GM21526 (cell line): ENCODE results near the gene EFCAB11.
"Not testable (repeated sequence)": the region's sequence is repeated elsewhere in the genome, so short reads cannot be mapped to it uniquely, and the experiment has no call there.

Source experiments
- ATAC-seq: cut with Tn5 transposase; IDR thresholded peaks from one replicate; pipeline ENCODE4 v1.9.1; 2021; ENCODE audit warnings: moderate library complexity; ENCODE audit not compliant: unreplicated experiment, low FRiP score

EFCAB11 gene

DNA sequence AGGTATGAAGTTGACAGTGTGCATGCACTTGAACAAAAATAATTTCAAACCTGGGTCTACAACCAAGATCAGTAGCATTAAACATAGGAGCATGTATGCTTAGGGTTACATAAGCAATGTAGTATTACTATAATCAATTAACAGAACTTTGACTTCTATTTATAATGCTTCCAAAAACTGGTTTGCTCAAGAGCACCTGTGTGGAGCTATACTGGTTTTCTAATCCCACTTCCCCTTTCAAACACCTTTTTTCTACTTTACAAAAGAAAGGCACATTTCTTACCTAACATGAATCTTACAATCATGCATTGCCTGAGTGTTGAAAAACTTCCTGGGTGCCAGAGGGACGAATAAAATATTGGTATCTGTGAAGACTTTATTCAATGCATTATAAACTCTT lies 72.7 kb downstream of the EFCAB11 start:
- ATAC-seq, result peak; percentile 81

DNA sequence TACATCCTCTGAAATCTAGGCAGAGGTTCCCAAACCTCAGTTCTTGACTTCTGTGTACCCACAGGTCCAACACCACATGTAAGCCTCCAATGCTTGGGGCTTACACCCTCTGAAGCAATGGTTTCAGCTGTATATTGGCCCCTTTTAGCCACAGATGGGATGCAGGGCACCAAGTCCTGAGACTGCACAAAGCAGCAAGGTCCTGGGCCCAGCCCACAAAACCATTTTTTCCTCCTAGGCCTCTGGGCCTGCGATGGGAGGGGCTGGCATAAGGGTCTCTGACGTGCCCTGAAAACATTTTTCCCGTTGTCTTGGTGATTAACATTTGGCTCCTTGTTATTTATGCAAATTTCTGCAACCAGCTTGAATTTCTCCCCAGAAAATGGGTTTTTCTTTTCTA lies 80.4 kb downstream of the EFCAB11 start:
- not testable (repeated sequence) for ATAC-seq

DNA sequence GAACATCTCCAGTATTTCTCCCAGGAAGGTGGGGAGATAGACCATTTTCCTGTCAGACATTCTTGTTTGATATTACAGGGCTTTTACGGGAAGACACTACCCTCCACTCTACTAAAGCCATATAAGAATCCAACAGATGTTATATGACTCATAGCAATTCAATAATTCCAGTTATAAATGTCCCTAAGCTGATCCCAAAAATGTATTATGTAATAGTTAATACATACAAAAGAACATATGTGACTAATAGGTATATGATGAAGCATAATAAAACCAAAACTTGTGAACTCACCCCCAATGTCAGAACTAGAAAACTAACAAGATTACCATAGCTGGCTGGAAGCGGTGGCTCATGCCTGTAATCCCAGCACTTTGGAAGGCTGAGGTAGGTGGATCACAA lies 84.2 kb downstream of the EFCAB11 start:
- ATAC-seq, result no peak

GRCh38 chr14:89869606-89870005 lies 84.9 kb downstream of the EFCAB11 start:
- ATAC-seq, result no peak

- no peak for ATAC-seq
These were observed 88.1 kb downstream of the EFCAB11 start for GRCh38 chr14:89866458-89866857.

GRCh38 chr14:89865153-89865552 lies 89.4 kb downstream of the EFCAB11 start:
- ATAC-seq, result no peak

GRCh38 chr14:89862856-89863255 lies 91.7 kb downstream of the EFCAB11 start:
- ATAC-seq, result no peak

- no peak for ATAC-seq
These were observed 92.9 kb downstream of the EFCAB11 start for GRCh38 chr14:89861630-89862029.

- ATAC-seq, result no peak
These were observed 96.4 kb downstream of the EFCAB11 start for GRCh38 chr14:89858089-89858488.

DNA sequence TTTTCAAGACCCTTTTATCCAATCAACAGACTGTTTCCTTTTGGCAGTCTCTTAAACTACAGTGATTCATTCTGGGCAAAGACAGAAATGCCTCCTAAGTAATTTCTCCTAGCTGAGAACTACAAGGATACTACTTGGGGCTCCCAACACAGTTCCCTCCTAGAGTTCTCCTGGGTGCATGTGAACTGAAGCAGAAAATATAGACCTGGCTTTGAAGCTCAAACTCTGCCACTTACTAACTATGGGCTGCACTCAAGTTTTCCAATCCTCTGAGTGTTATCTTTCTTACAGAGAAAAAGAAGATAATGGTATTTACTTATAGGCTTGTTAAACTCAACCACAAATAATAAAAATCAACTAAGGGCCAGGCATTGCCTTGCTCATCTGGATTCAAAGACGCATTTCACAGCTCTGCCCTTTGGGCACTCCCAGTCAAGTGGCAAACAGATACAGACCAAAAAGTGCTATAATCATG lies 97.6 kb downstream of the EFCAB11 start:
- ATAC-seq, result no peak

DNA sequence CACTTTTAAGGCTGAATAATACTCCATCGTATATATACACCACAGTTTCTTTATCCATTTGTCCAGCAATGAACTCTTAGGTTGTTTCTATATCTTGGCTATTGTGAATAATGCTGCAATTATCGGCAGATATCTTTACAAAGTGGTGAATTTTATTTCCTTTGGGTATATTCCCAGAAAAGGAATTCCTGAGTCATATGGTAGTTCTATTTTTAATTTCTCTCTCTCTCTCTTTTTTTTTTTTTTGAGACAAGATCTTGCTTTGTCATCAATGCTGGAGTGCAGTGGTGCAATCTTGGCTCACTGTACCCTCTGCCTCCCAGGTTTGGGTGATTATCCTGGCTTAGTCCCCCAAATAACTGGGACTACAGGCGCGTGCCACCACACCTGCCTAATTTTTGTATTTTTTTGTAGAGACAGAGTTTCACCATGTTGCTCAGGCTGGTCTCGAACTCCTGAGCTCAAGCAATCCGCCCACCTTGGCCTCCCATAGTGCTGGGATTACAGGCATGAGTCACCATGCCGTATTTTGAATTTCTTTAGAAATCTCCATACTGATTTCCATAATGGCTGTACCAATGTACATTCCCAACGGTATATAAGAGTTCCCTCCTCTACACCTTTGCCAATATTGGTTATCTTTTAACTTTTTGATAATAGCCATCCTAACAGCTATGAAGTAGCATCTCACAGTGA lies 98.4 kb downstream of the EFCAB11 start:
- no peak for ATAC-seq

DNA sequence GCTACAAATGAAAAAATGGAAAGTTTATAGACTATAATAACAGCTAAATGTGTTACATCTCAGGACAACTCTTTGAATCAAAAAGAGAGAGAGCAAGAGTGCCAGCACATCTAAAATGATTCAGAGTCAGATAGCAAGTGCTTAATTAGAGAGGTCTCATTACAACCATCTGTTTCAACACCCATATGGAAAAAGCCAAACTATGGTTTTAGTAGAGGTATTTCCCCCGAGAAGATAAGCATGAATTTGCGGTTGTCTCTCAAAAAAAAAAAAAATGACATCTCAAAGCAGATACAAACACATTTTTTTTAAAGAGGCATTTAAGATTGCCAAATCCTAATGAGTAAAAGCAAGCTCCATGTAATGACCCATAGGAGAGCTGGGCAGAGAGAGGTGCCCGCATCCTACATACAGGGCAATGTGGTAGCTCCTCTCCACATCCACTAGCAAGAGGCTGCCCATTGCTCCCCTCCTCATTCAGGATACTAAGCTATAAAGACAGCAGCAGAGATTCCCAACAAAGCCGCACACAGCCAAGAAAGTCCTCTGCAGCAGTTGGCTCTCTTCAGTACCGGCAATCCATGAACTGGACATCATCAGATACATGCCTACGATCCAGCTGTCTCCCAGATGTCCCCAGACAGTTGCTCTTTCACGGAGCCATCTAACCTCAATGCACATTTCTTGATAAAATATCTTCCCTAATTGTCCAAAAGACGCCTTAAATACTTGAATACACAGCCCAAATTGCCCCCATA lies 100.4 kb downstream of the EFCAB11 start:
- ATAC-seq, result no peak

DNA sequence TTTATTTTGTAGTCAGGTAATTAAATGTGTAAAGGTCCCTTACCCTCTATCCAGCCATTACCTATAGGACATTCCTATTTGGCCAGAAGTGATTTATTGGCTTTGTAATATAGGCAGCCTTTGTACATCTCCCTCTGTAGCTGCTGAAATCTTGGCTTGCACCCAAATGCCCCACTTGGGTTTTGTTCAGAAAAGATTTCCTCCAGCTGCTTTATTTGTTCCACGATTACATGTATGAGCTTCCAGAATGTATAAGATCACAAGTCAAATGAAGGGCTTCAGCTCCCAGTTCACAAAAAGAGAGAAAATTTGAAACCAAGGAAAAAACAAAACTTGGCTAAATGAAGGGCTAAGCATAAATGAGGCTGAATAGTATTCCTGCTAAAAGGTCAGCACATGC lies 103.4 kb downstream of the EFCAB11 start:
- ATAC-seq, result no peak

- ATAC-seq, result no peak
These were observed 104.6 kb downstream of the EFCAB11 start for GRCh38 chr14:89849931-89850330.

- ATAC-seq, result no peak
These were observed 106.4 kb downstream of the EFCAB11 start for GRCh38 chr14:89848165-89848564.

GRCh38 chr14:89845346-89845745 lies 109.2 kb downstream of the EFCAB11 start:
- ATAC-seq, result no peak

DNA sequence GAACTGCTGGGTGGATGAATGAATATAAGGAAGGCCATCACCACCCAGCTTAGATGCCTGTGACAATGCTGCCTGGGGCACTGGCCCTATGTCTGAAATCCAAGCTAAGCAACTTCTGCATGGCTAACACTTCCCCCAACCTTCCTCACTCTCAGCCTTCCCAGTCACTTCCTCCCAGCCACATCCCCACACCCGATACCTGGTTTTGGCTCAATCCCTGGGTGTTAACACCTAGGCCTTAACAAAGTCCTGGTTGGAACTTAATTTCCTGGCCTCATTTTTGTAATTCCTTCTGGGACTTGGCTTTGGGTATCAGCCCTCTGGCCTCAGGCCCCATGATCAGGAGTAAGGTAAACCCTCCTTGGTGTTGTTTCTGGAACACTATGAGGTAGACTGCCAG lies 110.0 kb downstream of the EFCAB11 start:
- no peak for ATAC-seq

DNA sequence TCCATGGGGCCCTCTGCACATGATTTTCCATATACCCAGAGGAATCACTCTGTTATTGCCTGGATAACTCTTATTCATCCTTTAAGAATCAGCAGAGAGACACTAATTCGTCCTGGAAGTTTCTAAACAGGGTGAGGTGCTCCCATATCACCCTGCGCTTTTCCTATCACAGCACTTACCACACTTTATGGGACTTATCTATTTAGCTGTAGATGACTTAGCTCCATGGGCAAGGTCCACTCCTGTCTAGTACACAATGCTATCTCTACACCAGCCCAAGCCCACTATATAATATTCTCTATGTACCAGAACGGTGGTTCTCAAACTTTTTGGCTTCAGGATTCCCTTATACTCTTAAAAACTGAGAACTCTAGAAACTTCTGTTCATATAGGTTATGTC lies 111.7 kb downstream of the EFCAB11 start:
- ATAC-seq, result no peak

- ATAC-seq, result no peak
These were observed 112.7 kb downstream of the EFCAB11 start for GRCh38 chr14:89841851-89842250.

DNA sequence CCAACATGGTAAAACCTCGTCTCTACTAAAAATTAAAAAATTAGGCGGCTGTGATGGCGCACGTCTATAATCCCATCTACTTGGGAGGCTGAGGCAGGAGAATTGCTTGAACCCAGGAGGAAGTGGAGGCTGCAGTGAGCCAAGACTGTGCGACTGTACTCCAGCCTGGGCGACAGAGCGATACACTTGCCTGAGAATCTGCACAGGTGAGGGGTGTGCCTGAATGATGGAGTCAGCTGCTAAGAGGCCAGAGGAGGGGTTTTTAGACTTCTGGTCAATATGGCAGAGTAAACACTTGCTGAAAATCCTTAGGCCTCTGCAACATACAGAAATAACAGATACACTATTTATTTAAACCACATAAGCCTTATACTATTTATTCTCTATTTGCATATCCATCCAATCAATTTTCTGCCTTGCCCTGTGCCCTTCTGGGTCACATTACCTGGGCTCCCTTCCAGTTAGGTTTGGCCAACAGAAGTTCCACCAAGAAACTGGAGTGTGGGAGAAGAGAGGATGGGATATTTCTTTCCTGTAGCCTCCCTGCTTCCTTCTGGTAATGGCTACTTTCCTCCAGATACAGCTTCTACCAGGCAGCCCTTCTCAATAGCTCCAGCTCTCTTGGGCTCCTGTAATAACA lies 117.6 kb downstream of the EFCAB11 start:
- ATAC-seq, result no peak

- no peak for ATAC-seq
These were observed 120.9 kb downstream of the EFCAB11 start for GRCh38 chr14:89833661-89834060.

DNA sequence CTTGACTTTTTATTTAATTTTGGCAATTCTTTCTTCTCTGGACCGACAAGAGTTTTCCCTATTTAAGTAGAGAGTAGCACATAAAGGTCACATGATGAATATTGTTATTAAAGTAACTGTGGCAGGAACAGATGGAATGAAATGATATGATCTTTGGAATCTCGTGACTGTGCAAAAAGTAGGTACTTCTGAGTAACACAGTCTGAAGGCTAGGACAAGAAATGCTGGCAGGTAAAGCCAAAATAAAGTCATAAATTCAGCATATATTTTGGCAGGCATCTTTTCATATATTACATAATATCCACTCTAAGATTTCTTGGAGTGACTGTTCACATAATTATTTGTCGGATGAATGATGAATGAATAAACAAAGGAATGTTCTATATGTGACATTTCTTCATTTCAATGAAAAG lies 121.4 kb downstream of the EFCAB11 start:
- no peak for ATAC-seq
